K562 (cell line): Measurements from ENCODE around the gene HGFAC. TPM values are rescaled to one million over a fixed set of nuclear protein-coding genes. Genes with fewer than 3 reads are reported as not detected.

Experiments used
- ATAC-seq: fragments of 200-7000 bp; cut with Tn5 transposase; 3 replicates; pipeline ENCODE4 v1.9.1; 2020; ENCODE audit warnings: moderate library complexity
- BruUV-seq: library from RNA; stranded (reverse); fragments of 400-500 nt; replicated peaks from 2 replicates; lab custom pipeline; 2021; lab: Mats Ljungman, UMichigan
- CTCF ChIA-PET: fragments of 300-600 bp; formaldehyde crosslinking; extraction: SDS; loops from one replicate; lab custom pipeline; 2021; ENCODE audit warnings: low intra/inter-chr PET ratio; lab: Yijun Ruan, JAX
- POLR2A ChIA-PET: fragments of 300-600, 350-650 bp; sonication (Branson Sonifier 250); formaldehyde crosslinking; extraction: SDS; loops from one replicate; lab custom pipeline; 2021; ENCODE audit warnings: antibody characterized with exemption, inconsistent platforms; lab: Yijun Ruan, JAX
- DNase-seq, 4 experiments: peaks; one replicate each; pipeline versions ENCODE4 v3.0.0 to v3.0.0-alpha.2; 2011 to 2018; ENCODE audit warnings: low spot score in 3 of 4, mixed read lengths in 3 of 4; ENCODE audit errors: extremely low read depth in 1 of 4
- FAIRE-seq: peaks from 2 replicates; lab custom pipeline; 2011; peaks lifted over from hg19 to GRCh38; lab: Jason Lieb, UNC
- H2AFZ ChIP-seq: 2 replicates; pipeline ENCODE4 v1.6.0; 2011; ENCODE audit warnings: low read depth, low read length, control low read depth, inconsistent platforms
- H3K27ac ChIP-seq: fragments of 200-600 bp; 3 replicates; pipeline ENCODE4 v1.8.0; 2011; ENCODE audit warnings: low read depth, mild to moderate bottlenecking, control low read depth, inconsistent platforms, low read length, moderate library complexity, mixed read lengths; ENCODE audit errors: extremely low read depth
- H3K27me3 ChIP-seq, 2 experiments: fragments of 300-600 bp in 1 of 2; 2 replicates in 1 of 2; 3 replicates in 1 of 2; pipeline versions ENCODE4 v1.6.0 to v1.8.0; 2011; ENCODE audit warnings: inconsistent platforms in 2 of 2, low read length in 2 of 2, mild to moderate bottlenecking in 1 of 2, mixed read lengths in 1 of 2, moderate library complexity in 1 of 2; ENCODE audit not compliant: control insufficient read depth in 2 of 2, insufficient read depth in 2 of 2
- H3K36me3 ChIP-seq: fragments of 300-600 bp; 3 replicates; pipeline ENCODE4 v1.8.0; 2011; ENCODE audit warnings: mild to moderate bottlenecking, low read length, inconsistent platforms; ENCODE audit not compliant: control insufficient read depth, insufficient read depth
- H3K4me1 ChIP-seq, 2 experiments: fragments of 200-600 bp in 1 of 2; replicated peaks in 1 of 2; 2 replicates in 1 of 2; 3 replicates in 1 of 2; pipeline versions ENCODE4 v1.5.1 to v1.8.0; 2011; ENCODE audit warnings: inconsistent platforms in 2 of 2, low read length in 2 of 2, mild to moderate bottlenecking in 1 of 2, mixed read lengths in 1 of 2, moderate library complexity in 1 of 2; ENCODE audit not compliant: control insufficient read depth in 2 of 2, insufficient read depth in 2 of 2
- H3K4me2 ChIP-seq: 2 replicates; pipeline ENCODE4 v1.6.1; 2011; ENCODE audit warnings: low read length, control low read depth, inconsistent platforms, mixed read lengths; ENCODE audit not compliant: insufficient read depth
- H3K4me3 ChIP-seq: fragments of 200-600 bp; sonication (generic), shearing (Covaris generic); 2 replicates; pipeline ENCODE4 v1.5.1; 2016; ENCODE audit warnings: control low read depth, inconsistent platforms
- H3K79me2 ChIP-seq: fragments of 200-600 bp; 3 replicates; pipeline ENCODE4 v1.8.0; 2011; ENCODE audit warnings: low read length, inconsistent platforms; ENCODE audit not compliant: control insufficient read depth, insufficient read depth
- H3K9ac ChIP-seq, 2 experiments: 2 replicates each; pipeline versions ENCODE4 v1.6.0 to v1.6.1; 2011; ENCODE audit warnings: low read depth in 2 of 2, low read length in 2 of 2, control low read depth in 1 of 2, inconsistent platforms in 1 of 2, mild to moderate bottlenecking in 1 of 2, mixed read lengths in 1 of 2; ENCODE audit not compliant: insufficient read depth in 1 of 2
- H3K9me1 ChIP-seq: one replicate; pipeline ENCODE4 v1.6.0; 2011; ENCODE audit warnings: inconsistent platforms, mild to moderate bottlenecking, low read length, moderate library complexity; ENCODE audit not compliant: control insufficient read depth, insufficient read depth
- H3K9me3 ChIP-seq: replicated peaks from 2 replicates; pipeline ENCODE4 v1.5.1; 2011; ENCODE audit warnings: low read depth, low read length, inconsistent platforms; ENCODE audit not compliant: control insufficient read depth, insufficient read depth
- H4K20me1 ChIP-seq: replicated peaks from 2 replicates; pipeline ENCODE4 v1.6.1; 2011; ENCODE audit warnings: low read length, inconsistent platforms, mixed read lengths; ENCODE audit not compliant: control insufficient read depth, insufficient read depth
- CTCFL ChIP-seq: IDR thresholded peaks from 2 replicates; pipeline ENCODE4 v1.6.1; 2011; ENCODE audit warnings: borderline replicate concordance, low read depth, mild to moderate bottlenecking, moderate library complexity, low read length; ENCODE audit not compliant: insufficient read depth, poor library complexity, severe bottlenecking
- GTF2A2 ChIP-seq: IDR thresholded peaks from 2 replicates; pipeline ENCODE4 v1.6.1; 2016; ENCODE audit warnings: mild to moderate bottlenecking, missing genetic modification characterization, missing compliant biosample characterization
- PHF20 ChIP-seq: fragments of 450-650 bp; IDR thresholded peaks from 2 replicates; pipeline ENCODE4 v1.6.1; 2018; ENCODE audit not compliant: partially characterized antibody
- SP2 ChIP-seq: IDR thresholded peaks from 2 replicates; pipeline ENCODE4 v1.6.1; 2011; ENCODE audit warnings: mild to moderate bottlenecking, low read depth, low read length, moderate library complexity; ENCODE audit not compliant: poor library complexity, severe bottlenecking; ENCODE audit errors: extremely low read depth
- TBL1XR1 ChIP-seq, 2 experiments: IDR thresholded peaks; 2 replicates each; pipeline ENCODE4 v1.6.1; 2012; ENCODE audit warnings: improper control_type of control experiment in 2 of 2, low read length in 2 of 2, mild to moderate bottlenecking in 1 of 2
- TBP ChIP-seq: optimal IDR thresholded peaks from 2 replicates; pipeline ENCODE3; 2011; ENCODE audit warnings: low read depth, low read length, improper control_type of control experiment
- ZNF174 ChIP-seq: fragments of 250-450 bp; sonication (Bioruptor Pico); IDR thresholded peaks from 2 replicates; pipeline ENCODE4 v1.4.0; 2020; ENCODE audit warnings: mild to moderate bottlenecking
- WGBS: fragments of 100-300 bp; shearing (Covaris generic); methylation state at CpG from one replicate; pipeline ENCODE4 v1.1.6; 2016; ENCODE audit warnings: low coverage, mixed read lengths; ENCODE audit not compliant: insufficient coverage; ENCODE audit errors: missing lambda C conversion rate; 5-methylcytosine and 5-hydroxymethylcytosine counted together
- in situ Hi-C: fragments of 300-500 bp; cut with MboI; formaldehyde crosslinking; loops from 4 replicates; pipeline ENCODE4 v1.15.0; 2018; ENCODE audit warnings: inconsistent platforms, mixed read lengths
- intact Hi-C: fragments of 100-400 bp; cut with micrococcal nuclease; formaldehyde crosslinking; loops from 2 replicates; pipeline ENCODE4 v1.14.2; 2022
- polyA plus RNA-seq, 8 experiments: library from polyadenylated mRNA; depleted of rRNA in 4 of 8; stranded (reverse) in 5 of 8; unstranded in 3 of 8; fragments of >200 nt; fragmentation: Nextera tagmentation in 2 of 8; fragmentation: Illumina TruSeq in 1 of 8; extraction: Ambion mirVana in 2 of 8; extraction: Trizol in 1 of 8; gene quantifications; 2 replicates each; pipeline versions ENCODE4 v1.2.1 to v1.2.3, GENCODE V29; 2011 to 2014; ENCODE audit warnings: inconsistent platforms in 1 of 8, missing spikeins in 1 of 8
- total RNA-seq, 7 experiments: library from RNA; depleted of rRNA in 6 of 7; stranded (reverse); fragments of >200 nt in 6 of 7; fragmentation: Illumina TruSeq in 2 of 7; extraction: Trizol in 2 of 7; gene quantifications; 2 replicates each; pipeline versions ENCODE4 v1.2.1 to v1.2.3, GENCODE V29; 2011 to 2021; ENCODE audit warnings: low replicate concordance in 1 of 7
- TF ChIP-seq, protein P1 (sequence below), 2 experiments: IDR thresholded peaks in 1 of 2; conservative IDR thresholded peaks in 1 of 2; 2 replicates each; pipeline ENCODE4 v1.6.1; 2016; ENCODE audit warnings: low read depth in 2 of 2, mild to moderate bottlenecking in 1 of 2, missing compliant biosample characterization in 1 of 2, missing genetic modification characterization in 1 of 2, moderate library complexity in 1 of 2
- TF ChIP-seq, protein P2 (sequence below): sonication (generic); formaldehyde crosslinking; IDR thresholded peaks from 2 replicates; pipeline ENCODE4 v1.8.0; 2023; ENCODE audit warnings: mild to moderate bottlenecking, missing genetic modification reagents

HGFAC gene
- total and polyA plus RNA-seq, 9 of the 15 experiments (the other 6 are each of a cell fraction or from before 2014, with no cell fraction given), result 0.13 TPM; not detected in 8

DNA sequence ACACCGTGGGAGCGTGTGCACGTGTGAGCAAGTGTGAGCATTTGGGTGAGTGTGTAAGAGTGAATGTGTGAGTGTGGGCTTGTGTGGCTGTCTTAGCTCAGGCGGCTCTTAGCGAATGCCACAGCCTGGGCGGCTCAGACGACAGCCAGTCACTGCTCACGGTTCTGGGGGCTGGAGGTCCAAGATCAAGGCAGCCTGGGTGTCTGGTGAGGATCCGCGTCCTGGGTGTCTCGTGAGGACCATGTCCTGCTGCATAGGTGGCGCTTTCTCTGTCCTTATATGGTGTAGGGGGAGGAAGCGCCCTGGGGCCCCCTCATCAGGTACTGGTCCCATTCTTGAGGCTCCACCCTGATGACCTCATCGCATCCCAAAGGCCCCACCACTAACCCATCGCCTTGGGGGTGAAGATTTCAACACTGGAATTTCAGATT, 25.8 kb downstream of the HGFAC start:
- Histone ChIP-seq H3K9me1 (no peaks in the 10 kb centered on the region), H3K36me3 (no peaks in the 10 kb centered on the region), H3K79me2 (no peaks in the 10 kb centered on the region), H3K27ac (no peak overlapping the region), H3K9ac (no peak overlapping the region), H3K27me3 (peaks cover 33 to 66% of the 10 kb centered on the region in 2 experiments), H4K20me1 (peaks cover 18% of the 10 kb centered on the region; the same call in 1 of the 2 replicates), H3K4me3 (no peak overlapping the region), H3K9me3 (peaks cover 10% of the 10 kb centered on the region; the same call in 1 of the 2 replicates), H3K4me2 (no peak overlapping the region), H2AFZ (no peak overlapping the region), H3K4me1 (peaks cover 0 to 34% of the 10 kb centered on the region in 2 experiments; a peak in 2 of 5 replicates)
- POLR2A ChIA-PET, result no interaction called here
- BruUV-seq, result no TSS peak
- intact Hi-C loops (no loop called here), in situ Hi-C loops (no loop called here)
- WGBS, result 16% methylated on average over 11 of the region's 15 CpGs
- TF ChIP-seq GTF2A2 (tag), result no peak
- no peak for TF ChIP-seq TBP
- TF ChIP-seq CTCFL, result no peak
- ATAC-seq (no peak), FAIRE-seq (no peak), DNase-seq (no peak)
- CTCF ChIA-PET, result no interaction called here

DNA sequence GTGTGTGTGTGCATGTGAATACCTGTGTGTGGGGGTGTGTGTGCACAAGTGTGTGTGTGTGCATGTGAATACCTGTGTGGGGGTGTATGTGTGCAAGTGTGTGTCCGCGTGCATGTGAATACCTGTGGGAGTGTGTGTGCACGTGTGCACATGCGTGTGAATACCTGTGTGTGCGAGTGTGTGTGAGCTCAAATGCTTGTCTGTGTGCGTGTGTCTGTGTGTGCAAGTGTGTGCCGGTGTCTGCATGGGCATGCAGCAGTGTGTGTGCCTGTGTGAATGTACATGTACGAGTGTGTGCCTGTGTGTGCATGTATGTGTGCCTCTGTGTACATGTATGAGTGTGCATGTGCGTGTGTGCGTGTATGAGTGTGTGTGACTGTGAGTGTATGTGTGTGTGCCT, 26.4 kb downstream of the HGFAC start:
- Histone ChIP-seq H3K9me3 (peaks cover 10% of the 10 kb centered on the region; the same call in 1 of the 2 replicates), H3K9ac (no peak overlapping the region), H2AFZ (no peak overlapping the region), H3K27ac (no peak overlapping the region), H3K4me3 (no peak overlapping the region), H3K4me2 (no peak overlapping the region), H3K9me1 (no peaks in the 10 kb centered on the region), H3K36me3 (no peaks in the 10 kb centered on the region), H3K27me3 (peaks cover 34 to 69% of the 10 kb centered on the region in 2 experiments), H3K79me2 (no peaks in the 10 kb centered on the region), H3K4me1 (peaks cover 0 to 31% of the 10 kb centered on the region in 2 experiments; a peak in 2 of 5 replicates), H4K20me1 (peaks cover 18% of the 10 kb centered on the region; the same call in 1 of the 2 replicates)
- intact Hi-C loops (no loop called here), in situ Hi-C loops (no loop called here)
- BruUV-seq, result no TSS peak
- DNase-seq, result no peak
- no peak for ATAC-seq
- ChIA-PET POLR2A (no interaction called here), CTCF (no interaction called here)
- WGBS, result 53% methylated on average over 10 of the region's 10 CpGs
- no peak for FAIRE-seq
- peak; percentile 7 for TF ChIP-seq PHF20
- no peak for TF ChIP-seq SP2
- TF ChIP-seq, protein P1, sequence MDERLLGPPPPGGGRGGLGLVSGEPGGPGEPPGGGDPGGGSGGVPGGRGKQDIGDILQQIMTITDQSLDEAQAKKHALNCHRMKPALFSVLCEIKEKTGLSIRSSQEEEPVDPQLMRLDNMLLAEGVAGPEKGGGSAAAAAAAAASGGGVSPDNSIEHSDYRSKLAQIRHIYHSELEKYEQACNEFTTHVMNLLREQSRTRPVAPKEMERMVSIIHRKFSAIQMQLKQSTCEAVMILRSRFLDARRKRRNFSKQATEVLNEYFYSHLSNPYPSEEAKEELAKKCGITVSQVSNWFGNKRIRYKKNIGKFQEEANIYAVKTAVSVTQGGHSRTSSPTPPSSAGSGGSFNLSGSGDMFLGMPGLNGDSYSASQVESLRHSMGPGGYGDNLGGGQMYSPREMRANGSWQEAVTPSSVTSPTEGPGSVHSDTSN (CRISPR knock-in tag; IDR thresholded peaks at IDR 0.05; ENCODE audit: low read depth), result no peak
- TF ChIP-seq, protein P1 (tag; conservative IDR thresholded peaks at IDR 0.05; ENCODE audit: low read depth), result no peak
- TF ChIP-seq, protein P2, sequence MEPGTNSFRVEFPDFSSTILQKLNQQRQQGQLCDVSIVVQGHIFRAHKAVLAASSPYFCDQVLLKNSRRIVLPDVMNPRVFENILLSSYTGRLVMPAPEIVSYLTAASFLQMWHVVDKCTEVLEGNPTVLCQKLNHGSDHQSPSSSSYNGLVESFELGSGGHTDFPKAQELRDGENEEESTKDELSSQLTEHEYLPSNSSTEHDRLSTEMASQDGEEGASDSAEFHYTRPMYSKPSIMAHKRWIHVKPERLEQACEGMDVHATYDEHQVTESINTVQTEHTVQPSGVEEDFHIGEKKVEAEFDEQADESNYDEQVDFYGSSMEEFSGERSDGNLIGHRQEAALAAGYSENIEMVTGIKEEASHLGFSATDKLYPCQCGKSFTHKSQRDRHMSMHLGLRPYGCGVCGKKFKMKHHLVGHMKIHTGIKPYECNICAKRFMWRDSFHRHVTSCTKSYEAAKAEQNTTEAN (CRISPR knock-in tag), result peak; percentile 85; the same call in 1 of the 2 replicates
- TF ChIP-seq TBL1XR1 (IDR thresholded peaks at IDR 0.05; ENCODE audit: low read length in 2 of 2), result no peak
- TF ChIP-seq ZNF174 (CRISPR knock-in tag), result no peak
